ENCODE results near the gene PDK2. TPM values are rescaled to one million over a fixed set of nuclear protein-coding genes. Genes with fewer than 3 reads are reported as not detected.

PDK2 gene
- total RNA-seq, 2 donors from 2014 or later = 19.9 to 20.9 TPM

DNA sequence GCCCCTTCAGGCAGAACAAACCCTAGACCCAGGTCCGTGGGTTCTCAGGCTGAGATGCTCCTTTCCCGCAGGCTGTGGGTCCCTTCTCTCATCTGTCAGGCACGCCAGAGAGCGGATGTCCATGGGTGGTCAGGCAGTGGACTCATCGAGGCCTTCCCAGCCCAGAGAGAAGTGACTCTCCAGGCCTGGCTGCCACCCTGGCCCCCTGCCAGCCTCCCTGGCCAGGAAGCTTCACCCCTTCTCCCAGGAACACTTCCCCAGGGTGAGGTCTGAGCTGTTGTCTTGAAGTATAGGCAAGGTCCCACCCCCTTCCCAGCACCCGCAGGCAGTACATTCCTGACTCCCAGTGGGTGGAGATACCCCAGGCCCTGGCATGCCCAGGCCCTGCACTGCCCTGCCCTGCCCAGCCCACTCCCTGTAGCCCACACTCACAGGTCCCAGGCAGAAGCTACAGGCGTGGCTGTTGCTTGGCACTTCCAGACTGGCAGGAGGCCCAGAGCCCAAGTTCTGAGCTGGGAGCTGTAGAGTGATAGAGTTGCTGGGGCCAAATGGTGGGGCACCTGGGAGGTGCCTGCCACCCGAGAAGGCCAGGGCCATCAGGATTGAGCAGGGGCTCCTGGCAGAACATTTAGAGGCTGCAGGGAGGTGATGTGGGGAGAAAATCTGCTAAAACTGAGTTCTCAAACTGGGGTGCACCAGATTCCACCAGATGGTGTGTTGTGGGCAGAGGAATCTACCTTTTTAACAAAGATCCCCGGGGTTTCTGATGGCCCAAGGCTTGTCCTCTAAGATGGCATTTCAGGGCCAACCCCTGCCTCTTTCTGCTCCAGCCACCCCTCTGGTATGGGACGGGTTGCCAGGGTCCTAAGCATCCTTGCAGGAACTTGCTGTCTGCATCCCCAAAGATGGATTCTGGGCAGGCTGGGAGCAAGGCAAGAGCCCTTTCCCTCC is 32.6 kb upstream of the PDK2 start:
- DNase-seq (no peak), ATAC-seq (no peak)
- Mint-ChIP-seq H3K27ac (no peak overlapping the region), H3K4me3 (no peak overlapping the region), H3K4me1 (peaks cover 22% of the 10 kb centered on the region), H3K27me3 (no peaks in the 10 kb centered on the region), H3K36me3 (ENCODE audit: low read depth) (no peaks in the 10 kb centered on the region)
- no peaks in the 10 kb centered on the region for H3K9me3 ChIP-seq (ENCODE audit: control insufficient read depth, low read length, poor library complexity, severe bottlenecking)

DNA sequence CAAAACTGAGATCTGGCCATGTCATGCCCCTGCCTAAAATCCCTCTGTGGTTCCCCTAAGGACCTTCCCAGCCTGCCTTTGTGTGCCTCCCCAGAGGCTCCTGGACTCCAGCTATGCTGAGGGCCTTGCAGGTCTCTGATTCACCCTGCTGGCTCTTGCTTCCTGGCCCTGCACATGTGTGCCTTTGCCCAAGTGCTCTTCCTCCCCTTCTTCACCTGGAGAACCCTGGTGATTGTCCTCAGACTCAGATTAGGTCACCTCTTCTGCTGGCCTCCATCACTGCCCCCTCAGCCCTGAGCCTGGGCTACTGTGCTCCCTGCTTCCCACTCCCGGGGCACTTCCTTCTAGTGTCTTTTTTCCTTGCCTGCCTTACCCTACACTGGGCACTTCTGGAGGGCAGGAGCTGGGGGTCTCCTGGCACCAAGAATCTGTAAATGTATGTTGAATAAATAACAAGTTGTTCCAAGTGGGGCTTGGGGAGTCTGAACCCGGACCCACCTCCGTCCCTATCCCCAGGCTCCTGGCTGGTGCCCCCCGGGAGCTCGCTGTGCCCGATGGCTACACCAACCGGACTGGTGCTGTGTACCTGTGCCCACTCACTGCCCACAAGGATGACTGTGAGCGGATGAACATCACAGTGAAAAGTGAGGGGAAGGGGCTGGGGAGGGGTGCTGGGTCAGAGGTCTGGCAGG is 31.4 kb upstream of the PDK2 start:
- no peak for ATAC-seq

GRCh38 chr17:50064253-50065001 is 30.7 kb upstream of the PDK2 start:
- DNase-seq = no peak
- Mint-ChIP-seq H3K27ac (no peak overlapping the region), H3K4me3 (no peak overlapping the region), H3K27me3 (no peaks in the 10 kb centered on the region), H3K36me3 (ENCODE audit: low read depth) (no peaks in the 10 kb centered on the region), H3K4me1 (peaks cover 12% of the 10 kb centered on the region)
- H3K9me3 ChIP-seq (ENCODE audit: control insufficient read depth, low read length, poor library complexity, severe bottlenecking) = no peaks in the 10 kb centered on the region
- ATAC-seq = no peak

More for the DNA sequence above, 31.4 kb upstream of the PDK2 start:
- Mint-ChIP-seq H3K4me1 (peaks cover 14% of the 10 kb centered on the region), H3K4me3 (no peak overlapping the region), H3K27ac (no peak overlapping the region), H3K36me3 (ENCODE audit: low read depth) (no peaks in the 10 kb centered on the region), H3K27me3 (no peaks in the 10 kb centered on the region)
- H3K9me3 ChIP-seq (ENCODE audit: control insufficient read depth, low read length, poor library complexity, severe bottlenecking) = no peaks in the 10 kb centered on the region
- DNase-seq = no peak

DNA sequence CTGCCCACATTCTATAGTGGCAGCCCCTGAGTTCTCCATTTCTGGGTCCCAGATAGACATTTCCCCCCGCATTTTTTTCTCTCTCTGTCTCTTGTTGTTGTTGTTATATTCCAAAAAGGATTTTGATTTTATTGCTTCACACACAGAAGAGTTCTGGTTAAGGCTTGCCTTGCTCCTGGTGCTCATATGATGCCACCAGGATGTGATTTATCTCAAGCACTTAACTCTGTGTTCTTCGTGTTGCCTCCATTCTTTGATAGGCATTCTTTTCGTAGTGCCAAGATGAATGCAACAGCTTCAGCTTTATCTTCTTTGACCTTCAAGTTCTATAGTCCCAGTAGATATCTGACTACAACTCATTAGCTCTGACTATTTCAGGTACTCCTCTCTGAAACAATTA is 30.1 kb upstream of the PDK2 start:
- no peak for DNase-seq
- no peak for ATAC-seq
- no peaks in the 10 kb centered on the region for H3K9me3 ChIP-seq (ENCODE audit: control insufficient read depth, low read length, poor library complexity, severe bottlenecking)
- no peaks in the 10 kb centered on the region for H3K36me3 Mint-ChIP-seq (ENCODE audit: low read depth)
- no peak overlapping the region for H3K4me3 Mint-ChIP-seq
- H3K4me1 Mint-ChIP-seq = peaks cover 11% of the 10 kb centered on the region
- H3K27me3 Mint-ChIP-seq = no peaks in the 10 kb centered on the region
- H3K27ac Mint-ChIP-seq = no peak overlapping the region

DNA sequence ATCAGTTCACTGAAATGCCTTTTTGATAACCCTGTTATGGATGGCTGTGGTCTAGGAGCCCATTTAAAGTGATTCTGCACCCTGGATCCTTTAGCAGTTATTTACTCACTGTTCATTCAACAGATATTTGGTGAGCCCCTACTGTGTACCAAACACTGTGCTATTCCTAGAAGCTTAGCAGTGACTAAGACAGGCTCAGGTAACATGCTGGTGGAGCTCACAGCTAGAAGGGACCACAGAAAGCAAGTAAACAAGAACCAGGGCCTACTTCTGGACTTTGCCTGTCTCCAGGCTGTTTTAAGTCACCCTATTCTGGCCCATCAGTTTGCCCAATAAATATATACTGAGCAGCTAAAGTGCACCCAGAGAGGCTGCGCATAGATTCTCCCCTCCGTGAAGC is 28.2 kb upstream of the PDK2 start:
- H3K9me3 ChIP-seq (ENCODE audit: control insufficient read depth, low read length, poor library complexity, severe bottlenecking) = no peaks in the 10 kb centered on the region
- H3K4me1 Mint-ChIP-seq = peaks cover 11% of the 10 kb centered on the region
- no peak for DNase-seq
- peaks cover 2% of the 10 kb centered on the region for H3K36me3 Mint-ChIP-seq (ENCODE audit: low read depth)
- ATAC-seq = no peak
- no peaks in the 10 kb centered on the region for H3K27me3 Mint-ChIP-seq
- H3K27ac Mint-ChIP-seq = no peak overlapping the region
- H3K4me3 Mint-ChIP-seq = no peak overlapping the region

GRCh38 chr17:50067996-50068395 is 27.2 kb upstream of the PDK2 start:
- H3K36me3 Mint-ChIP-seq (ENCODE audit: low read depth) = peaks cover 4% of the 10 kb centered on the region
- H3K27ac Mint-ChIP-seq = no peak overlapping the region
- H3K4me1 Mint-ChIP-seq = peaks cover 16% of the 10 kb centered on the region
- ATAC-seq (no peak), DNase-seq (no peak)
- H3K9me3 ChIP-seq (ENCODE audit: control insufficient read depth, low read length, poor library complexity, severe bottlenecking) = no peaks in the 10 kb centered on the region
- no peaks in the 10 kb centered on the region for H3K27me3 Mint-ChIP-seq
- no peak overlapping the region for H3K4me3 Mint-ChIP-seq

GRCh38 chr17:50070908-50071680 is 24.1 kb upstream of the PDK2 start:
- no peak overlapping the region for H3K4me3 Mint-ChIP-seq
- no peak for DNase-seq

GRCh38 chr17:50071692-50072091 is 23.5 kb upstream of the PDK2 start:
- no peak for DNase-seq
- Mint-ChIP-seq H3K4me3 (no peak overlapping the region), H3K27me3 (no peaks in the 10 kb centered on the region)

More at GRCh38 chr17:50070908-50071680, 24.1 kb upstream of the PDK2 start:
- Mint-ChIP-seq H3K27ac (no peak overlapping the region), H3K36me3 (ENCODE audit: low read depth) (peaks cover 10% of the 10 kb centered on the region), H3K27me3 (no peaks in the 10 kb centered on the region), H3K4me1 (peaks cover 4% of the 10 kb centered on the region)
- no peaks in the 10 kb centered on the region for H3K9me3 ChIP-seq (ENCODE audit: control insufficient read depth, low read length, poor library complexity, severe bottlenecking)
- ATAC-seq = no peak

GRCh38 chr17:50072130-50072529 is 23.0 kb upstream of the PDK2 start:
- no peak for ATAC-seq
- no peaks in the 10 kb centered on the region for H3K27me3 Mint-ChIP-seq
- no peaks in the 10 kb centered on the region for H3K9me3 ChIP-seq (ENCODE audit: control insufficient read depth, low read length, poor library complexity, severe bottlenecking)
- peaks cover 10% of the 10 kb centered on the region for H3K36me3 Mint-ChIP-seq (ENCODE audit: low read depth)
- no peak overlapping the region for H3K4me3 Mint-ChIP-seq
- no peak for DNase-seq
- H3K27ac Mint-ChIP-seq = peak overlapping the region; percentile 49
- peaks cover 4% of the 10 kb centered on the region for H3K4me1 Mint-ChIP-seq

More at GRCh38 chr17:50071692-50072091, 23.5 kb upstream of the PDK2 start:
- H3K9me3 ChIP-seq (ENCODE audit: control insufficient read depth, low read length, poor library complexity, severe bottlenecking) = no peaks in the 10 kb centered on the region
- H3K27ac Mint-ChIP-seq = peak overlapping the region; percentile 49
- peaks cover 10% of the 10 kb centered on the region for H3K36me3 Mint-ChIP-seq (ENCODE audit: low read depth)
- peaks cover 4% of the 10 kb centered on the region for H3K4me1 Mint-ChIP-seq
- ATAC-seq = no peak

GRCh38 chr17:50072925-50073324 is 22.2 kb upstream of the PDK2 start:
- H3K27ac Mint-ChIP-seq = peak overlapping the region; percentile 49
- peaks cover 10% of the 10 kb centered on the region for H3K36me3 Mint-ChIP-seq (ENCODE audit: low read depth)
- H3K9me3 ChIP-seq (ENCODE audit: control insufficient read depth, low read length, poor library complexity, severe bottlenecking) = no peaks in the 10 kb centered on the region
- ATAC-seq (no peak), DNase-seq (no peak)
- peaks cover 4% of the 10 kb centered on the region for H3K4me1 Mint-ChIP-seq
- H3K4me3 Mint-ChIP-seq = no peak overlapping the region
- H3K27me3 Mint-ChIP-seq = no peaks in the 10 kb centered on the region

DNA sequence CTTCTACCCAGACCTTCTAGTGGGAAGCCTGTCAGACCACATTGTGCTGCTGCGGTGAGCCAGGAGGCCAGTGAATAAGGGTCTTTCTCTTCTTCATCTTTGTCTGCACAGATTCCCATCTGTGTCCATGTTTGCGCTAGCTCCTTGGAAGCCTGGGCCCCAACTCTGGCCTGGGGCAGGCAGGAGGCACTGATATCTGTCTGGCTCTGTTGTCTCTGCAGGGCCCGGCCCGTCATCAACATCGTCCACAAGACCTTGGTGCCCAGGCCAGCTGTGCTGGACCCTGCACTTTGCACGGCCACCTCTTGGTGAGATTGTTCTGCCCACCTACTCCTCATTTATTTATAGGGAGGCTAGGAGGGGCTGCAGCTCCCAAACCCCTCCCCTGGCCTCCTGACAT is 20.9 kb upstream of the PDK2 start:
- no peaks in the 10 kb centered on the region for H3K27me3 Mint-ChIP-seq
- ATAC-seq = no peak
- no peak for DNase-seq
- H3K36me3 Mint-ChIP-seq (ENCODE audit: low read depth) = peaks cover 10% of the 10 kb centered on the region
- no peak overlapping the region for H3K4me3 Mint-ChIP-seq
- no peaks in the 10 kb centered on the region for H3K9me3 ChIP-seq (ENCODE audit: control insufficient read depth, low read length, poor library complexity, severe bottlenecking)
- H3K27ac Mint-ChIP-seq = no peak overlapping the region
- H3K4me1 Mint-ChIP-seq = peaks cover 4% of the 10 kb centered on the region

GRCh38 chr17:50075446-50076032 is 19.6 kb upstream of the PDK2 start:
- no peaks in the 10 kb centered on the region for H3K9me3 ChIP-seq (ENCODE audit: control insufficient read depth, low read length, poor library complexity, severe bottlenecking)
- Mint-ChIP-seq H3K4me3 (no peak overlapping the region), H3K27ac (no peak overlapping the region), H3K4me1 (peaks cover 10% of the 10 kb centered on the region), H3K36me3 (ENCODE audit: low read depth) (peaks cover 10% of the 10 kb centered on the region), H3K27me3 (no peaks in the 10 kb centered on the region)
- no peak for ATAC-seq
- no peak for DNase-seq

Measured in T-helper 17 cell (primary cell).